ENCODE data around the gene DEAF1. TPM values are rescaled to one million over a fixed set of nuclear protein-coding genes. Genes with fewer than 3 reads are reported as not detected.

The DEAF1 gene
- total and polyA plus RNA-seq, 10 of the 15 experiments (the other 5 are each of a cell fraction or from before 2014, with no cell fraction given), result 0.68 to 51.3 (median 25.9) TPM

DNA sequence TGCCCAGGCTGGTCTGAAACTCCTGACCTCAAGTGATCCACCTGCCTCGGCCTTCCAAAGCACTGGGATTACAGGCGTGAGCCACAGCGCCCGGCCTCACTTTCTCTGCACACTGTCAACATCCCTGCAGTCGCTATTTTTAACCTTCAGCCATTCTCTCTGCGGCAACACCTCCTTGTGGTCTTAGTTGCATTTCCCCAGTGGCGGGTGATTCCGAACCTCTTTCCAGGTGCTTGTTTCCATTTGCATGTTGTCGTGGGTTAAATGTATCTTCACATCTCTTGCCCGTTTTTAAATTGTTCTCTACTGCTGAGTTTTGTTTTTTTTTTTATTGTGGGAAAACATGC is 65.8 kb downstream of the DEAF1 start:
- H4K20me1 ChIP-seq (ENCODE audit: control insufficient read depth, insufficient read depth), result no peaks in the 10 kb centered on the region
- H3K36me3 ChIP-seq (ENCODE audit: control insufficient read depth in 2 of 2, insufficient read depth in 2 of 2, low read length in 1 of 2), result no peaks in the 10 kb centered on the region
- no peak for DNase-seq (ENCODE audit: low read depth, low spot score)
- BruUV-seq (replicated peaks), result no TSS peak
- H3K4me1 ChIP-seq (ENCODE audit: control insufficient read depth, insufficient read depth, low read length), result peaks cover 29% of the 10 kb centered on the region
- H3K27me3 ChIP-seq (replicated peaks in 1 of 2; ENCODE audit: control insufficient read depth in 2 of 2, insufficient read depth in 2 of 2, low read length in 1 of 2), result no peaks in the 10 kb centered on the region
- peak overlapping the region; percentile 75 for H3K4me2 ChIP-seq (ENCODE audit: control insufficient read depth, insufficient read depth)
- RAD21 ChIA-PET (ENCODE audit: unreplicated experiment), result interaction anchor here (0.6 kb wide), 1 partner anchor 370 kb away, joined by 3 read pairs; no protein-coding TSS in a partner anchor
- SMC1A ChIA-PET (ENCODE audit: uncharacterized antibody, unreplicated experiment), result no interaction called here
- no peak overlapping the region; the same call in 1 of the 2 replicates for H2AFZ ChIP-seq (ENCODE audit: control insufficient read depth, low read depth, low read length)
- H3K9me3 ChIP-seq (replicated peaks; ENCODE audit: control insufficient read depth, insufficient read depth, low read length), result no peaks in the 10 kb centered on the region
- peak; percentile 59 for ATAC-seq
- CTCF ChIA-PET, result interaction anchor here (0.7 to 1.1 kb wide), 2 partner anchors 33 to 179 kb away, joined by 3 read pairs; no protein-coding TSS in a partner anchor
- FAIRE-seq, result peak; percentile 70
- 0 out of 2 replicates have a peak overlapping the region, but pooled peaks have one; percentile 27 for H3K9ac ChIP-seq (ENCODE audit: control insufficient read depth, insufficient read depth, low read length)
- H3K4me3 ChIP-seq, result peak overlapping the region; percentile 39; the same call in 1 of the 2 replicates
- POLR2A ChIA-PET, result no interaction called here
- peak overlapping the region; percentile 66 for H3K27ac ChIP-seq (ENCODE audit: control insufficient read depth, insufficient read depth)
- in situ Hi-C loops (cut with MboI) (no loop called here), intact Hi-C loops (cut with micrococcal nuclease; ENCODE audit: unreplicated experiment) (no loop called here)
- H3K79me2 ChIP-seq (ENCODE audit: control insufficient read depth, insufficient read depth, low read length), result no peaks in the 10 kb centered on the region
- 0% methylated on average over 10 of the region's 10 CpGs for WGBS (ENCODE audit: insufficient coverage, insufficient replicate concordance, low lambda C conversion rate, missing lambda C conversion rate)
- TF ChIP-seq MEF2B (IDR thresholded peaks at IDR 0.05; ENCODE audit: partially characterized antibody, poor library complexity, severe bottlenecking), result peak; percentile 39
- TF ChIP-seq CEBPB (IDR thresholded peaks at IDR 0.05; ENCODE audit: borderline replicate concordance in 1 of 2, low read depth in 2 of 2, low read length in 2 of 2), result no peak
- TF ChIP-seq SP1 (IDR thresholded peaks at IDR 0.05; ENCODE audit: low read depth, low read length), result peak; percentile 23
- 0 out of 2 replicates have a peak, but pooled peaks have one; percentile 53 for TF ChIP-seq TCF12 (IDR thresholded peaks at IDR 0.05; ENCODE audit: low read depth, low read length)
- peak; percentile 50 to 54; a peak in 3 of 4 replicates for TF ChIP-seq IKZF2 (IDR thresholded peaks at IDR 0.05)
- TF ChIP-seq FOS (IDR thresholded peaks at IDR 0.05; ENCODE audit: borderline replicate concordance, extremely low read depth, insufficient read length), result no peak
- 0 out of 2 replicates have a peak, but pooled peaks have one; percentile 15 for TF ChIP-seq RAD21 (IDR thresholded peaks at IDR 0.05; ENCODE audit: insufficient read depth, low read depth, low read length)
- TF ChIP-seq MEF2A (IDR thresholded peaks at IDR 0.05; ENCODE audit: insufficient read depth, low read depth, low read length), result peak; percentile 82; the same call in 1 of the 2 replicates
- TF ChIP-seq MXI1 (IDR thresholded peaks at IDR 0.05; ENCODE audit: low read depth, low read length), result no peak
- TF ChIP-seq, protein P1, sequence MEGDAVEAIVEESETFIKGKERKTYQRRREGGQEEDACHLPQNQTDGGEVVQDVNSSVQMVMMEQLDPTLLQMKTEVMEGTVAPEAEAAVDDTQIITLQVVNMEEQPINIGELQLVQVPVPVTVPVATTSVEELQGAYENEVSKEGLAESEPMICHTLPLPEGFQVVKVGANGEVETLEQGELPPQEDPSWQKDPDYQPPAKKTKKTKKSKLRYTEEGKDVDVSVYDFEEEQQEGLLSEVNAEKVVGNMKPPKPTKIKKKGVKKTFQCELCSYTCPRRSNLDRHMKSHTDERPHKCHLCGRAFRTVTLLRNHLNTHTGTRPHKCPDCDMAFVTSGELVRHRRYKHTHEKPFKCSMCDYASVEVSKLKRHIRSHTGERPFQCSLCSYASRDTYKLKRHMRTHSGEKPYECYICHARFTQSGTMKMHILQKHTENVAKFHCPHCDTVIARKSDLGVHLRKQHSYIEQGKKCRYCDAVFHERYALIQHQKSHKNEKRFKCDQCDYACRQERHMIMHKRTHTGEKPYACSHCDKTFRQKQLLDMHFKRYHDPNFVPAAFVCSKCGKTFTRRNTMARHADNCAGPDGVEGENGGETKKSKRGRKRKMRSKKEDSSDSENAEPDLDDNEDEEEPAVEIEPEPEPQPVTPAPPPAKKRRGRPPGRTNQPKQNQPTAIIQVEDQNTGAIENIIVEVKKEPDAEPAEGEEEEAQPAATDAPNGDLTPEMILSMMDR (IDR thresholded peaks at IDR 0.05 in 2 of 3, conservative IDR thresholded peaks at IDR 0.05 in 1 of 3; ENCODE audit: control insufficient read depth in 2 of 3, extremely low read depth in 1 of 3, insufficient read depth in 1 of 3, low read depth in 3 of 3, low read length in 3 of 3), result peak in 1 of 3 experiments; percentile 61; a peak in 3 of 6 replicates
- TF ChIP-seq WRNIP1 (IDR thresholded peaks at IDR 0.05; ENCODE audit: borderline replicate concordance, low read depth, low read length), result no peak
- no peak for TF ChIP-seq RBBP5 (conservative IDR thresholded peaks at IDR 0.05)
- TF ChIP-seq EED (IDR thresholded peaks at IDR 0.05; ENCODE audit: low read depth), result peak; percentile 79
- TF ChIP-seq POU2F2 (IDR thresholded peaks at IDR 0.05; ENCODE audit: borderline replicate concordance, low read depth, low read length), result 0 out of 3 replicates have a peak, but pooled peaks have one; percentile 6
- TF ChIP-seq, protein P2, sequence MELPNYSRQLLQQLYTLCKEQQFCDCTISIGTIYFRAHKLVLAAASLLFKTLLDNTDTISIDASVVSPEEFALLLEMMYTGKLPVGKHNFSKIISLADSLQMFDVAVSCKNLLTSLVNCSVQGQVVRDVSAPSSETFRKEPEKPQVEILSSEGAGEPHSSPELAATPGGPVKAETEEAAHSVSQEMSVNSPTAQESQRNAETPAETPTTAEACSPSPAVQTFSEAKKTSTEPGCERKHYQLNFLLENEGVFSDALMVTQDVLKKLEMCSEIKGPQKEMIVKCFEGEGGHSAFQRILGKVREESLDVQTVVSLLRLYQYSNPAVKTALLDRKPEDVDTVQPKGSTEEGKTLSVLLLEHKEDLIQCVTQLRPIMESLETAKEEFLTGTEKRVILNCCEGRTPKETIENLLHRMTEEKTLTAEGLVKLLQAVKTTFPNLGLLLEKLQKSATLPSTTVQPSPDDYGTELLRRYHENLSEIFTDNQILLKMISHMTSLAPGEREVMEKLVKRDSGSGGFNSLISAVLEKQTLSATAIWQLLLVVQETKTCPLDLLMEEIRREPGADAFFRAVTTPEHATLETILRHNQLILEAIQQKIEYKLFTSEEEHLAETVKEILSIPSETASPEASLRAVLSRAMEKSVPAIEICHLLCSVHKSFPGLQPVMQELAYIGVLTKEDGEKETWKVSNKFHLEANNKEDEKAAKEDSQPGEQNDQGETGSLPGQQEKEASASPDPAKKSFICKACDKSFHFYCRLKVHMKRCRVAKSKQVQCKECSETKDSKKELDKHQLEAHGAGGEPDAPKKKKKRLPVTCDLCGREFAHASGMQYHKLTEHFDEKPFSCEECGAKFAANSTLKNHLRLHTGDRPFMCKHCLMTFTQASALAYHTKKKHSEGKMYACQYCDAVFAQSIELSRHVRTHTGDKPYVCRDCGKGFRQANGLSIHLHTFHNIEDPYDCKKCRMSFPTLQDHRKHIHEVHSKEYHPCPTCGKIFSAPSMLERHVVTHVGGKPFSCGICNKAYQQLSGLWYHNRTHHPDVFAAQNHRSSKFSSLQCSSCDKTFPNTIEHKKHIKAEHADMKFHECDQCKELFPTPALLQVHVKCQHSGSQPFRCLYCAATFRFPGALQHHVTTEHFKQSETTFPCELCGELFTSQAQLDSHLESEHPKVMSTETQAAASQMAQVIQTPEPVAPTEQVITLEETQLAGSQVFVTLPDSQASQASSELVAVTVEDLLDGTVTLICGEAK (IDR thresholded peaks at IDR 0.05; ENCODE audit: borderline replicate concordance), result no peak
- TF ChIP-seq, protein P3, sequence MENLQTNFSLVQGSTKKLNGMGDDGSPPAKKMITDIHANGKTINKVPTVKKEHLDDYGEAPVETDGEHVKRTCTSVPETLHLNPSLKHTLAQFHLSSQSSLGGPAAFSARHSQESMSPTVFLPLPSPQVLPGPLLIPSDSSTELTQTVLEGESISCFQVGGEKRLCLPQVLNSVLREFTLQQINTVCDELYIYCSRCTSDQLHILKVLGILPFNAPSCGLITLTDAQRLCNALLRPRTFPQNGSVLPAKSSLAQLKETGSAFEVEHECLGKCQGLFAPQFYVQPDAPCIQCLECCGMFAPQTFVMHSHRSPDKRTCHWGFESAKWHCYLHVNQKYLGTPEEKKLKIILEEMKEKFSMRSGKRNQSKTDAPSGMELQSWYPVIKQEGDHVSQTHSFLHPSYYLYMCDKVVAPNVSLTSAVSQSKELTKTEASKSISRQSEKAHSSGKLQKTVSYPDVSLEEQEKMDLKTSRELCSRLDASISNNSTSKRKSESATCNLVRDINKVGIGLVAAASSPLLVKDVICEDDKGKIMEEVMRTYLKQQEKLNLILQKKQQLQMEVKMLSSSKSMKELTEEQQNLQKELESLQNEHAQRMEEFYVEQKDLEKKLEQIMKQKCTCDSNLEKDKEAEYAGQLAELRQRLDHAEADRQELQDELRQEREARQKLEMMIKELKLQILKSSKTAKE (IDR thresholded peaks at IDR 0.05; ENCODE audit: low read depth, poor library complexity, severe bottlenecking), result no peak

All from GM12878 (cell line).